Gastrocnemius medialis (tissue), 4 donors: ENCODE measurements around the gene COL24A1. TPM values are rescaled to one million over a fixed set of nuclear protein-coding genes. Genes with fewer than 3 reads are reported as not detected.
"Not testable (repeated sequence)": the region's sequence is repeated elsewhere in the genome, so short reads cannot be mapped to it uniquely, and the experiment has no call there.

Experiments
- ATAC-seq, 2 donors: fragments of 150-250 bp; one replicate each; pipeline ENCODE4 v1.9.1; 2016
- DNase-seq, 2 donors: peaks; one replicate each; pipeline ENCODE4 v3.0.0-alpha.2; 2019
- H3K27ac ChIP-seq, 4 donors: fragments of 200-600 bp; sonication (generic); 1 replicate in 1 of 4; 2 replicates in 3 of 4; pipeline ENCODE4 v1.5.1; 2016 to 2018; ENCODE audit warnings: mild to moderate bottlenecking in 2 of 4, moderate library complexity in 1 of 4
- H3K27me3 ChIP-seq, 3 donors: fragments of 200-600 bp; sonication (generic) in 2 of 3; 1 replicate in 1 of 3; 2 replicates in 2 of 3; pipeline versions ENCODE4 v1.5.1 to v1.6.0; 2016 to 2019; ENCODE audit warnings: mild to moderate bottlenecking in 1 of 3, moderate library complexity in 1 of 3
- H3K36me3 ChIP-seq, 2 donors: fragments of 200-600 bp; sonication (generic) in 1 of 2; one replicate each; pipeline ENCODE4 v1.5.1; 2017 to 2018
- H3K4me1 ChIP-seq, 2 donors: fragments of 200-600 bp; sonication (generic) in 1 of 2; one replicate each; pipeline ENCODE4 v1.5.1; 2016 to 2017; ENCODE audit warnings: mild to moderate bottlenecking in 2 of 2
- H3K4me3 ChIP-seq, 4 donors: fragments of 200-600 bp; sonication (generic) in 3 of 4; 1 replicate in 1 of 4; 2 replicates in 3 of 4; pipeline ENCODE4 v1.5.1; 2016 to 2019; ENCODE audit warnings: mild to moderate bottlenecking in 2 of 4
- H3K9me3 ChIP-seq, 3 donors: fragments of 200-600 bp; sonication (generic) in 2 of 3; 1 replicate in 1 of 3; 2 replicates in 2 of 3; pipeline ENCODE4 v1.5.1; 2016 to 2019
- CTCF ChIP-seq, 5 experiments: fragments of 450-650 bp in 3 of 5; fragments of 200-600 bp in 2 of 5; sonication (generic) in 2 of 5; IDR thresholded peaks in 4 of 5; conservative IDR thresholded peaks in 1 of 5; 1 replicate in 4 of 5; 2 replicates in 1 of 5; pipeline ENCODE4 v1.5.1; 2016 to 2019; ENCODE audit warnings: antibody characterized with exemption in 5 of 5, mild to moderate bottlenecking in 3 of 5, moderate library complexity in 3 of 5
- POLR2A ChIP-seq, 2 donors: fragments of 450-650 bp; IDR thresholded peaks; one replicate each; pipeline ENCODE4 v1.6.1; 2017; ENCODE audit warnings: antibody characterized with exemption in 2 of 2, mild to moderate bottlenecking in 2 of 2, moderate library complexity in 2 of 2
- in situ Hi-C, 4 donors: fragments of 200-750 bp; cut with MboI; loops; one replicate each; pipeline versions ENCODE4 v1.15.0 to v1.8.0; 2017; ENCODE audit warnings: low sequenced_read_pairs in 4 of 4
- intact Hi-C: fragments of 100-400 bp; cut with DNase I; formaldehyde crosslinking; loops from one replicate; pipeline ENCODE4 v1.15.1; 2023; ENCODE audit warnings: low total_unique reads
- total RNA-seq, 4 donors: library from RNA; depleted of rRNA; stranded (reverse); fragments of >200 nt; gene quantifications; one replicate each; pipeline versions ENCODE4 v1.1.0 to v1.2.3, GENCODE V29; 2016

Gene COL24A1
- total RNA-seq, 4 donors from 2014 or later: 0.09 to 0.36 TPM; not detected in 2

DNA sequence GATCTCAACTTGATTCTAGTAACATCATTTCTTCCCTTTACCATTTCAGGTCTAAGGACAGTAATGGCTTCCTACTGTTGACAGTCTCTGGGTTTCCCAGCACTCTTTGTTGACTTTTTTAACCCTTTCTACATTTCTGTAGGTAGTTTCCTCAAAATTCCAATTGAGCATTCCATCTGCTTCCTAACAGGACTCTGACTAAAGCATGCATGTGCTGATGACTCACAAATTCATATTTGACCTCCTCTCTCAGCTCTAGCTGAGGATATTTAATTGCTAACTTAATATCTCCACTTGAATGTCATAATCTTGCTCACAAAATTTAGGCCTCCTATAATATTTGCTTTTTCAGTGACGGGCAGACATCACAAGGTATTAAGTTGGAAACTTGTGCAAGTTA lies 355.1 kb downstream of the COL24A1 start:
- intact Hi-C loops: no loop called here
- Histone ChIP-seq H3K9me3 (no peaks in the 10 kb centered on the region), H3K4me1 (no peaks in the 10 kb centered on the region), H3K36me3 (no peaks in the 10 kb centered on the region), H3K27ac (no peak overlapping the region), H3K4me3 (no peak overlapping the region), H3K27me3 (no peaks in the 10 kb centered on the region)
- TF ChIP-seq CTCF (IDR thresholded peaks at IDR 0.05 in 4 of 5, conservative IDR thresholded peaks at IDR 0.05 in 1 of 5) (no peak), POLR2A (IDR thresholded peaks at IDR 0.05) (no peak)
- in situ Hi-C loops: no loop called here
- DNase-seq (no peak), ATAC-seq (no peak)

- TF ChIP-seq POLR2A (IDR thresholded peaks at IDR 0.05) (no peak), CTCF (IDR thresholded peaks at IDR 0.05 in 4 of 5, conservative IDR thresholded peaks at IDR 0.05 in 1 of 5) (no peak)
- no peaks in the 10 kb centered on the region for H3K27me3 ChIP-seq
- H3K4me1 ChIP-seq: no peaks in the 10 kb centered on the region
- in situ Hi-C loops (no loop called here), intact Hi-C loops (no loop called here)
- H3K36me3 ChIP-seq: no peaks in the 10 kb centered on the region
- ATAC-seq (no peak), DNase-seq (no peak)
- no peak overlapping the region for H3K4me3 ChIP-seq
- no peak overlapping the region for H3K27ac ChIP-seq
- H3K9me3 ChIP-seq: no peaks in the 10 kb centered on the region
Measured at GRCh38 chr1:85799737-85800136, 356.8 kb downstream of the COL24A1 start.

- Histone ChIP-seq H3K4me1 (no peaks in the 10 kb centered on the region), H3K9me3 (no peaks in the 10 kb centered on the region), H3K27me3 (no peaks in the 10 kb centered on the region), H3K36me3 (no peaks in the 10 kb centered on the region), H3K4me3 (no peak overlapping the region), H3K27ac (peak overlapping the region in 1 of 4 donors; percentile 33)
- ATAC-seq (no peak), DNase-seq (no peak)
- TF ChIP-seq POLR2A (IDR thresholded peaks at IDR 0.05) (no peak), CTCF (IDR thresholded peaks at IDR 0.05 in 4 of 5, conservative IDR thresholded peaks at IDR 0.05 in 1 of 5) (no peak)
- in situ Hi-C loops: no loop called here
- intact Hi-C loops: no loop called here
Measured at GRCh38 chr1:85798419-85798818, 358.2 kb downstream of the COL24A1 start.

- H3K27ac ChIP-seq, H3K9me3 ChIP-seq, intact Hi-C loops, H3K4me3 ChIP-seq, H3K27me3 ChIP-seq, ATAC-seq, DNase-seq, H3K4me1 ChIP-seq, in situ Hi-C loops, H3K36me3 ChIP-seq: not testable (repeated sequence)
Measured at GRCh38 chr1:85777021-85777420, 379.6 kb downstream of the COL24A1 start.

GRCh38 chr1:85762804-85763203 lies 393.8 kb downstream of the COL24A1 start:
- in situ Hi-C loops: no loop called here
- Histone ChIP-seq H3K27ac (no peak overlapping the region), H3K27me3 (no peaks in the 10 kb centered on the region), H3K4me3 (no peak overlapping the region), H3K36me3 (no peaks in the 10 kb centered on the region), H3K9me3 (no peaks in the 10 kb centered on the region), H3K4me1 (no peaks in the 10 kb centered on the region)
- DNase-seq: no peak
- no peak for ATAC-seq
- intact Hi-C loops: no loop called here
- TF ChIP-seq POLR2A (IDR thresholded peaks at IDR 0.05) (no peak), CTCF (IDR thresholded peaks at IDR 0.05 in 4 of 5, conservative IDR thresholded peaks at IDR 0.05 in 1 of 5) (no peak)
